Mammary epithelial cell (primary cell): Measurements from ENCODE around the gene MICALL2.

Experiments
- CTCF ChIP-seq, 2 donors: IDR thresholded peaks in 1 of 2; conservative IDR thresholded peaks in 1 of 2; 2 replicates each; pipeline ENCODE4 v1.5.1; 2011 to 2012; ENCODE audit warnings: inconsistent platforms in 2 of 2, low read length in 2 of 2, mild to moderate bottlenecking in 2 of 2, control low read depth in 1 of 2, low read depth in 1 of 2; ENCODE audit not compliant: insufficient read depth in 1 of 2; ENCODE audit errors: extremely low read depth in 1 of 2
- EZH2 ChIP-seq: IDR thresholded peaks from 2 replicates; pipeline ENCODE4 v1.6.1; 2012; ENCODE audit warnings: low read length, inconsistent platforms, borderline replicate concordance

GRCh38 chr7:1428941-1429501 is 30.2 kb downstream of the MICALL2 start:
- TF ChIP-seq CTCF (conservative IDR thresholded peaks at IDR 0.05 in 1 of 2, IDR thresholded peaks at IDR 0.05 in 1 of 2; ENCODE audit: extremely low read depth in 1 of 2, insufficient read depth in 1 of 2, low read depth in 1 of 2, low read length in 2 of 2) (no peak), EZH2 (no peak)
